ENCODE measurements around the gene GOLT1A. TPM values are rescaled to one million over a fixed set of nuclear protein-coding genes. Genes with fewer than 3 reads are reported as not detected.
A peak's percentile ranks its signal among the peaks of the same experiment; 100 is the strongest.

The GOLT1A gene
- total and polyA plus RNA-seq, 4 donors, result 14.1 to 103 (median 52.7) TPM

- Histone ChIP-seq H3K9me3 (ENCODE audit: control insufficient read depth in 4 of 4, low read length in 3 of 4) (no peaks in the 10 kb centered on the region), H3K4me1 (ENCODE audit: control insufficient read depth in 4 of 4, insufficient read depth in 4 of 4, low read length in 3 of 4) (peaks cover 20 to 72% (median 63%) of the 10 kb centered on the region in 4 donors), H3K27ac (ENCODE audit: low read depth in 1 of 2, low read length in 2 of 2) (peak overlapping the region; percentile 72 to 82), H3K4me3 (ENCODE audit: low read depth in 1 of 3, low read length in 3 of 3) (no peak overlapping the region), H3K9ac (ENCODE audit: low read depth in 1 of 2, low read length in 2 of 2) (no peak overlapping the region), H3K36me3 (ENCODE audit: control insufficient read depth in 4 of 4, insufficient read depth in 3 of 4, low read depth in 1 of 4, low read length in 3 of 4) (peaks cover 3 to 8% (median 6%) of the 10 kb centered on the region in 4 donors), H3K27me3 (ENCODE audit: control insufficient read depth in 4 of 4, insufficient read depth in 4 of 4, low read length in 3 of 4) (no peaks in the 10 kb centered on the region)
- DNase-seq (ENCODE audit: low spot score), result no peak
- no peak for TF ChIP-seq JUND (IDR thresholded peaks at IDR 0.05)
- TF ChIP-seq FOXA2 (IDR thresholded peaks at IDR 0.05), result no peak
- TF ChIP-seq HNF4G (IDR thresholded peaks at IDR 0.05), result no peak
- TF ChIP-seq, protein P1, sequence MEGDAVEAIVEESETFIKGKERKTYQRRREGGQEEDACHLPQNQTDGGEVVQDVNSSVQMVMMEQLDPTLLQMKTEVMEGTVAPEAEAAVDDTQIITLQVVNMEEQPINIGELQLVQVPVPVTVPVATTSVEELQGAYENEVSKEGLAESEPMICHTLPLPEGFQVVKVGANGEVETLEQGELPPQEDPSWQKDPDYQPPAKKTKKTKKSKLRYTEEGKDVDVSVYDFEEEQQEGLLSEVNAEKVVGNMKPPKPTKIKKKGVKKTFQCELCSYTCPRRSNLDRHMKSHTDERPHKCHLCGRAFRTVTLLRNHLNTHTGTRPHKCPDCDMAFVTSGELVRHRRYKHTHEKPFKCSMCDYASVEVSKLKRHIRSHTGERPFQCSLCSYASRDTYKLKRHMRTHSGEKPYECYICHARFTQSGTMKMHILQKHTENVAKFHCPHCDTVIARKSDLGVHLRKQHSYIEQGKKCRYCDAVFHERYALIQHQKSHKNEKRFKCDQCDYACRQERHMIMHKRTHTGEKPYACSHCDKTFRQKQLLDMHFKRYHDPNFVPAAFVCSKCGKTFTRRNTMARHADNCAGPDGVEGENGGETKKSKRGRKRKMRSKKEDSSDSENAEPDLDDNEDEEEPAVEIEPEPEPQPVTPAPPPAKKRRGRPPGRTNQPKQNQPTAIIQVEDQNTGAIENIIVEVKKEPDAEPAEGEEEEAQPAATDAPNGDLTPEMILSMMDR (IDR thresholded peaks at IDR 0.05; ENCODE audit: low read depth, low read length, missing input control), result no peak
- no peak for TF ChIP-seq TAF1 (conservative IDR thresholded peaks at IDR 0.05)
- TF ChIP-seq, protein P2, sequence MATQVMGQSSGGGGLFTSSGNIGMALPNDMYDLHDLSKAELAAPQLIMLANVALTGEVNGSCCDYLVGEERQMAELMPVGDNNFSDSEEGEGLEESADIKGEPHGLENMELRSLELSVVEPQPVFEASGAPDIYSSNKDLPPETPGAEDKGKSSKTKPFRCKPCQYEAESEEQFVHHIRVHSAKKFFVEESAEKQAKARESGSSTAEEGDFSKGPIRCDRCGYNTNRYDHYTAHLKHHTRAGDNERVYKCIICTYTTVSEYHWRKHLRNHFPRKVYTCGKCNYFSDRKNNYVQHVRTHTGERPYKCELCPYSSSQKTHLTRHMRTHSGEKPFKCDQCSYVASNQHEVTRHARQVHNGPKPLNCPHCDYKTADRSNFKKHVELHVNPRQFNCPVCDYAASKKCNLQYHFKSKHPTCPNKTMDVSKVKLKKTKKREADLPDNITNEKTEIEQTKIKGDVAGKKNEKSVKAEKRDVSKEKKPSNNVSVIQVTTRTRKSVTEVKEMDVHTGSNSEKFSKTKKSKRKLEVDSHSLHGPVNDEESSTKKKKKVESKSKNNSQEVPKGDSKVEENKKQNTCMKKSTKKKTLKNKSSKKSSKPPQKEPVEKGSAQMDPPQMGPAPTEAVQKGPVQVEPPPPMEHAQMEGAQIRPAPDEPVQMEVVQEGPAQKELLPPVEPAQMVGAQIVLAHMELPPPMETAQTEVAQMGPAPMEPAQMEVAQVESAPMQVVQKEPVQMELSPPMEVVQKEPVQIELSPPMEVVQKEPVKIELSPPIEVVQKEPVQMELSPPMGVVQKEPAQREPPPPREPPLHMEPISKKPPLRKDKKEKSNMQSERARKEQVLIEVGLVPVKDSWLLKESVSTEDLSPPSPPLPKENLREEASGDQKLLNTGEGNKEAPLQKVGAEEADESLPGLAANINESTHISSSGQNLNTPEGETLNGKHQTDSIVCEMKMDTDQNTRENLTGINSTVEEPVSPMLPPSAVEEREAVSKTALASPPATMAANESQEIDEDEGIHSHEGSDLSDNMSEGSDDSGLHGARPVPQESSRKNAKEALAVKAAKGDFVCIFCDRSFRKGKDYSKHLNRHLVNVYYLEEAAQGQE (IDR thresholded peaks at IDR 0.05), result no peak
- TF ChIP-seq RXRA (IDR thresholded peaks at IDR 0.05), result no peak
- TF ChIP-seq RAD21 (IDR thresholded peaks at IDR 0.05), result no peak
- no peak for TF ChIP-seq NR2F2 (IDR thresholded peaks at IDR 0.05)
- no peak for TF ChIP-seq HNF4A (conservative IDR thresholded peaks at IDR 0.05)
- no peak for TF ChIP-seq SP1 (IDR thresholded peaks at IDR 0.05)
- no peak for TF ChIP-seq GABPA (IDR thresholded peaks at IDR 0.05 in 1 of 2, conservative IDR thresholded peaks at IDR 0.05 in 1 of 2)
- TF ChIP-seq, protein P3, sequence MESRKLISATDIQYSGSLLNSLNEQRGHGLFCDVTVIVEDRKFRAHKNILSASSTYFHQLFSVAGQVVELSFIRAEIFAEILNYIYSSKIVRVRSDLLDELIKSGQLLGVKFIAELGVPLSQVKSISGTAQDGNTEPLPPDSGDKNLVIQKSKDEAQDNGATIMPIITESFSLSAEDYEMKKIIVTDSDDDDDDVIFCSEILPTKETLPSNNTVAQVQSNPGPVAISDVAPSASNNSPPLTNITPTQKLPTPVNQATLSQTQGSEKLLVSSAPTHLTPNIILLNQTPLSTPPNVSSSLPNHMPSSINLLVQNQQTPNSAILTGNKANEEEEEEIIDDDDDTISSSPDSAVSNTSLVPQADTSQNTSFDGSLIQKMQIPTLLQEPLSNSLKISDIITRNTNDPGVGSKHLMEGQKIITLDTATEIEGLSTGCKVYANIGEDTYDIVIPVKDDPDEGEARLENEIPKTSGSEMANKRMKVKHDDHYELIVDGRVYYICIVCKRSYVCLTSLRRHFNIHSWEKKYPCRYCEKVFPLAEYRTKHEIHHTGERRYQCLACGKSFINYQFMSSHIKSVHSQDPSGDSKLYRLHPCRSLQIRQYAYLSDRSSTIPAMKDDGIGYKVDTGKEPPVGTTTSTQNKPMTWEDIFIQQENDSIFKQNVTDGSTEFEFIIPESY (IDR thresholded peaks at IDR 0.05), result no peak
- TF ChIP-seq EGR1 (IDR thresholded peaks at IDR 0.05; ENCODE audit: low read depth in 2 of 2), result no peak
- no peak for TF ChIP-seq FOXA1 (IDR thresholded peaks at IDR 0.05)
- no peak for TF ChIP-seq YY1 (IDR thresholded peaks at IDR 0.05)
- TF ChIP-seq, protein P4, sequence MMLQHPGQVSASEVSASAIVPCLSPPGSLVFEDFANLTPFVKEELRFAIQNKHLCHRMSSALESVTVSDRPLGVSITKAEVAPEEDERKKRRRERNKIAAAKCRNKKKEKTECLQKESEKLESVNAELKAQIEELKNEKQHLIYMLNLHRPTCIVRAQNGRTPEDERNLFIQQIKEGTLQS (IDR thresholded peaks at IDR 0.05), result no peak
- 88% methylated on average over 12 of the region's 12 CpGs for WGBS
These were observed 47.5 kb upstream of the GOLT1A start for GRCh38 chr1:204261266-204261665.
